ENCODE results near the gene SCUBE2. TPM values are rescaled to one million over a fixed set of nuclear protein-coding genes. Genes with fewer than 3 reads are reported as not detected.
"Not testable (repeated sequence)": the region's sequence is repeated elsewhere in the genome, so short reads cannot be mapped to it uniquely, and the experiment has no call there.

SCUBE2 gene
- total RNA-seq, 1 donor from 2014 or later: 4.7 TPM

GRCh38 chr11:9040410-9040809 is 51.0 kb downstream of the SCUBE2 start:
- DNase-seq: no peak

- DNase-seq: no peak
Observed at GRCh38 chr11:9039863-9040262, 51.5 kb downstream of the SCUBE2 start.

- no peak for DNase-seq
Observed at GRCh38 chr11:9039198-9039597, 52.2 kb downstream of the SCUBE2 start.

GRCh38 chr11:9038541-9038940 is 52.9 kb downstream of the SCUBE2 start:
- DNase-seq: no peak

GRCh38 chr11:9037963-9038362 is 53.4 kb downstream of the SCUBE2 start:
- DNase-seq: no peak

- DNase-seq: no peak
Observed at GRCh38 chr11:9037046-9037780, 54.2 kb downstream of the SCUBE2 start.

- no peak for DNase-seq
Observed at GRCh38 chr11:9030601-9031000, 60.8 kb downstream of the SCUBE2 start.

- DNase-seq: no peak
Observed at GRCh38 chr11:9029422-9029821, 62.0 kb downstream of the SCUBE2 start.

GRCh38 chr11:9028581-9028980 is 62.8 kb downstream of the SCUBE2 start:
- DNase-seq: no peak

GRCh38 chr11:9025101-9025850 is 66.1 kb downstream of the SCUBE2 start:
- DNase-seq: no peak

GRCh38 chr11:9022961-9023680 is 68.3 kb downstream of the SCUBE2 start:
- DNase-seq: no peak

- DNase-seq: no peak
Observed at GRCh38 chr11:9020916-9021315, 70.5 kb downstream of the SCUBE2 start.

GRCh38 chr11:9019861-9020260 is 71.5 kb downstream of the SCUBE2 start:
- no peak for DNase-seq

- DNase-seq: peak; percentile 18
Observed at GRCh38 chr11:9017773-9018172, 73.6 kb downstream of the SCUBE2 start.

GRCh38 chr11:9016916-9017642 is 74.3 kb downstream of the SCUBE2 start:
- no peak for DNase-seq

GRCh38 chr11:9015677-9016076 is 75.7 kb downstream of the SCUBE2 start:
- DNase-seq: peak; percentile 51

GRCh38 chr11:9014826-9015225 is 76.6 kb downstream of the SCUBE2 start:
- DNase-seq: no peak

- DNase-seq: no peak
Observed at GRCh38 chr11:9013373-9013772, 78.0 kb downstream of the SCUBE2 start.

GRCh38 chr11:9009538-9009937 is 81.9 kb downstream of the SCUBE2 start:
- not testable (repeated sequence) for DNase-seq

- no peak for DNase-seq
Observed at GRCh38 chr11:9008661-9009060, 82.7 kb downstream of the SCUBE2 start.

GRCh38 chr11:9008011-9008550 is 83.3 kb downstream of the SCUBE2 start:
- no peak for DNase-seq

GRCh38 chr11:9005087-9005486 is 86.3 kb downstream of the SCUBE2 start:
- DNase-seq: no peak
